Hematopoietic multipotent progenitor cell treated with erythropoietin and hydrocortisone succinate and interleukin-3 and kit ligand, for 17 days (in vitro differentiated cells): ENCODE measurements around the gene ABTB1.

Experiments used
- DNase-seq: peaks from one replicate; pipeline ENCODE4 v3.0.0-alpha.2; 2015; ENCODE audit warnings: low spot score

Gene ABTB1

DNA sequence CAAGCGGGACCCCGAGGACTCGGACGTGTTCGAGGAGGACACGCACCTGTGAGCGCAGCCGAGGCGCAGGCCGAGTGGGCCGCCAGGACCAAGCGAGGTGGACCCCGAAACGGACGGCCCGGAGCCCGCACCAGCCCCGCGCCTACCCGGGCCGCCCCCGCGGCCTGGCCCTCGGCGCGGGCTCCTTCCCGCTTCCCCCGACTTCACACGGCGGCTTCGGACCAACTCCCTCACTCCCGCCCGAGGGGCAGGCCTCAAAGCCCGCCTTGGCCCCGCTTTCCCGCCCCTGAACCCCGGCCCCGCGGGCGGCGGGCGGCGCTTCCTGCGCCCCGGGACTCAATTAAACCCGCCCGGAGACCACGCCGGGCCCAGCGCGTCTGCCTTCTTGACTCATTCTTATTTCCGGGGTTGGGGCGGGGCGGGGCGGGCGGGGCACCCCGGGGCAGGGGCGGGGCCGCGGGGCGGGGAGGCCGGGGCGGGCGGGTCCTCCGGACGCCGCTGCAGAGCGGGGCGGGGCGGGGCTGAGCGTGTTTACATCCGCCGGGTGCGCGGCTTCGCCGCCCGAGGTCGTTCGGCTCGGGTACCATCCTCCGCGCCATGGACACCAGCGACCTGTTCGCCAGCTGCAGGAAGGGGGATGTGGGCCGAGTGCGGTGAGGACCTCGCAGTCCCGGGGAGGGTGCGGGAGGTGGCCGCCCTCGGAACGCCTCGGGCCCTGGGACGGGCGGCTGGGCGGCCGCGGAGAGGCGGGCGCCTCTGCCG, at the start of gene ABTB1:
ABTB1 (plus strand) TSS at position 524 of the 762 bp plus-strand sequence; CDS start at position 598, 74 bp downstream.
- DNase-seq: peak; percentile 87

DNA sequence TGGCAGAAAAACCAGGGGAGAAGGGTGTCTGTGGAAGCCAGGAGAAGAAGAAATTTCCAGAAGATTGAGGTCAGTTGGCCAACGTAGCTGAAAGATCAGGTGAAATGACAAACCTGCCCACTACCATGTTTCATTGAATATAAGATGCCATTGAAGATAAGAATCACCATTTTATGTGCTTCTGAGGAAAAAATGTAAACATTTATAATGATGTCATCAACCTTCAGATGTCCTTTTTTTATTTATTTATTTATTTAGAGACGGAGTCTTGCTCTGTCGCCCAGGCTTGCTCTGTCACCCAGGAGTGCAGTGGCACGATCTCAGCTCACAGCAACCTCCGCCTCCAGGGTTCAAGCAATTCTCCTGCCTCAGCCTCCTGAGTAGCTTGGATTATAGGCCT, 48.7 kb upstream of the ABTB1 start:
- no peak for DNase-seq

DNA sequence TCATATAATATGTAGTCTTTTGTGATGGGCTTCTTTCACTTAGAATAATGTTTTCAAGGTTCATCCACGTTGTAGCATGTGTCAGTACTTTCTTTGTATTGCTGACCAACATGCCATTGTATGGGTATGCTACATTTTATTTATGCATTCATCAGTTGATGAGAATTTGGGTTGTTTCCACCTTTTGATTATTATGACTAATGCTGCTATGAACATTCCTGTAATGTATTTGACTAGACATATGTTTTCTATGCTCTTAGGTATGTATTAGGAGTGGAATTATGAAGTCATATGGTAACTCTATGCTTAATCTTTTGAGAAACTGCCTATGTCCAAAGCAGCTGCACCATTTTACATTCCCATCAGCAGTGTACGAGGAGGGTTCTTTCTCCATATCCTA, 46.9 kb upstream of the ABTB1 start:
- DNase-seq: no peak

DNA sequence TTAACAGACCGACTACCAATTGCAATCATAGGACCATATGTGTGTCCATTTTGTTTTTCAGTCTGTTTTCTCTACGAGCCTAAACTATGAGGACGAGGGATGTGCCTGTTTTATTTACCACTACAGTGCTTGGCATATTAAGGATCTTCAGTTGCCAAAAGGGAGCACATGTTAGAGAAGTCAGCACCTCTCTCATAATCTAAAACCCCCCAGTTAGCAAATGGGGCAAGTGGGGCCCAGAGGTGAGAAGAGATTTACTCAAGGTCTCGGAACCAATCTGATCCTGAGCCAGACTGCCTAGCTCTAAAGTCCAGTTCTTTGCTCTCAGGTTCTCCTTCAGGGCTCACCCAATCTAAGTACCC, 44.3 kb upstream of the ABTB1 start:
- no peak for DNase-seq

DNA sequence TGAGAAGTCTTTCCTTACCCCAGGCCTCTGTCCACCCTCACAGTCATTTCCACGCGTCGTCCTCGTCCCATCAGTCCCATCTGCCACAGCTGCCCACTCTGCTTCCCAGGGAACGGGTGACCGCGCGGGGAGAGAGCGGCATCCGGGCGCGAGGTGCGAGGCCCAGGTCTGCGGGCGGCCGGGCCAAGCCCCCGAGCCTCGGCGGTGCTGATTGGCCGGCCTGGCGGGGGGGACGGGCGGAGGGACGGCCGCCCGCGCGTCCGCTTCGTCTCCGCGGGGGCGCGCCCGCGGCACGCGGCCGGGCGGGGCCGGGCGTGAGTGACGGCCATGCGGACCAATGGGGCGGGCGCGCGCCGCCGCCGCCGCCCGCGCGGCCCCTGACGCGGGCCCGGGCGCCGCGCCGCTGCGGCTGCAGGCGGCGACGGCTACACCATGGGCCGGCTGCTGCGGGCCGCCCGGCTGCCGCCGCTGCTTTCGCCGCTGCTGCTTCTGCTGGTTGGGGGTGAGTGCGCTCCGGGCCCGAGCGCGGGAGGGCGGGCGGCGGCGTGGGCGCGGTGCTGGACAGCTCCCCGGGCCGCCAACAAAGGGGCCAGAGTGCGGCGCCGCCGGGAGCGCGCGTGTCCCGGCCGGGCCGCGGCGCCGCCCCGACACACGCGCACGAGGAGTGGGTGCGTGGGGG, 43.8 kb upstream of the ABTB1 start, which contains the start of gene PODXL2:
PODXL2 (plus strand) TSS at position 398 of the 679 bp plus-strand sequence; CDS start at position 433, 35 bp downstream.
- no peak for DNase-seq

DNA sequence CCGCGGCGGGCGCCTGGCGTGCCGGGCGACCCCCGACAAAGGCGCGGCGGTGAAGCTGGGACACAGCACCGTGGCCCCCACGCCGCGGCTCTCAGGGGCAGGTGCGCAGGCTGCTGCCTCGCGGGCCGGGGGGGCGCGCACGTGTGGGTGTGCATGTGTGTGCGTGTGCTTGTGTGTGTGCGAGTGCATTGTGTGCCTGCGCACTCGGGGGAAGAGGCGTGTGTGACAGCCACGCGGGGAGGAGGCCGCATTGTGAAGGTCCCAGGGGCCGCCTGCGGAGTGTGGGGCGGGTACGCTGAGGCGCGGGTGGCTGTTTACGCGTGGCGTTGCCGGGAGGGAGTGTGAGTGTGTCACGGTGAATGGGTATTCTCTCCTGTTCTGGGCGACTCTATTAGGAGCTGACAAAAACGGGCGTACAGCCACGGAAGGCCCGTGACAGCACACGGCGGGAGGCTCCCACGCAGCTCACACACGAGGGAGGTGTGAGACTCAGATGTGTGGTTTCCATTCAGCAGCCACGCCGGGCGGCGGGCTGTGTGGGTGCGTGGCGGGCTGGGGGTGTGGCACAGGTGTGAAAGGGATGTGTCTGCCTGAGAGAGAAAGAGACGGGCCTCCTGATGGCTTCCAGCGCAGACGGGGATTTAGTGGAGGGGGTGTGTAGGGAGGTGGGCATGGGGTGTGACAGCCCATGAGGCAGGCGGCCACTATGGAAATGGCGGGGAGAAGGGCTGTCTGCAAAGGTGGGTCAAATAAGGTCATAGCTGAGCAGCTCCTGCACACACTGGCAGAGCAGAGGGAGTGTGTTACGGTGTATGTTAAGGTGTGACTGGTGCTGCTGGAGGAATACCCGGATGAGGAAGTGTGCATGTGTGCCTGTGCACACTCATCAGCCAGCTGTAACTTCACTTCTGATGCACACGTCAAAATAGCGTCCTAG, 43.0 kb upstream of the ABTB1 start:
- no peak for DNase-seq

DNA sequence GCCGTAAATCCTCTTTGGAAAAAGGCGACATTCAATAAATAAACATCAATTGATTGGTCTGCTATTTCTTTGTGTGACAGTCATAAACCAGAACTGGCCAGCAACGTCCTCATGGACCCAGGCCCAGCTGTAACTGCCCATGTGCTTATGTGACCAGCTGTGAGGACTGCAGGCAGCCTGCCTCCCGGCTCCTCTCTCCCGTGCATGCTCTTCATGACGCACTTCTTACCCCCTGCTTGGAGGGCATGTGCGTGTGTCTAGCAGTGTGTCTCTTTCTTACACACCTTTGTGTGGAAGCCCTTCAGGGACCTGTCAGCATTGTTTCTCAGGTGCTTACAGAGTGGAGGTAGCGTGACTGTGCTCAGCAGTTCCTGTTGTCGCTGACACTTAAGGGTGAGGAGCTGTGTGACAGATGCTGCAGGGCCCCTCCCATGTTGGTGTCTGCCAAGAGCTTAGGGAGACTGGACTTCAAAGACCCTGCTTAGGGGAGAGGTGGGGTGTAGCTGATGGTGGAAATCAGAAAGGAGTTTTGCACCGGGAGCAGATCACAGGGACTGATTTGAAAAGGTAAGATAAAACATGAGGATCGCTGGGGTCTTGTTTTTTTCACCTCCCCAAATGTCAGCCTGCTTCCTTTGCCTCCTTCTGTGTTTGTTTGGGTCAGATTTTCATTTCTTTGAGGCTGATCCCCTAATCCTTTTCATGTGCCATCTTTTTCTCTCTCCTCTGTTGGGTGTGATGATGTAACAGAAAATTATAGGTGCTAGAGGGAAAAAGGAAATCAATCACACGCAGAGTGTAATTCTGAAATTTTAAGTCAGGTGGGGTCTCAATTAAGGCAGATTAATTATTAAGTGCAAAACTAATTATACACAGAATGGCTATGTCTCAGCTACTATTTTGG, 41.7 kb upstream of the ABTB1 start:
- DNase-seq: no peak

DNA sequence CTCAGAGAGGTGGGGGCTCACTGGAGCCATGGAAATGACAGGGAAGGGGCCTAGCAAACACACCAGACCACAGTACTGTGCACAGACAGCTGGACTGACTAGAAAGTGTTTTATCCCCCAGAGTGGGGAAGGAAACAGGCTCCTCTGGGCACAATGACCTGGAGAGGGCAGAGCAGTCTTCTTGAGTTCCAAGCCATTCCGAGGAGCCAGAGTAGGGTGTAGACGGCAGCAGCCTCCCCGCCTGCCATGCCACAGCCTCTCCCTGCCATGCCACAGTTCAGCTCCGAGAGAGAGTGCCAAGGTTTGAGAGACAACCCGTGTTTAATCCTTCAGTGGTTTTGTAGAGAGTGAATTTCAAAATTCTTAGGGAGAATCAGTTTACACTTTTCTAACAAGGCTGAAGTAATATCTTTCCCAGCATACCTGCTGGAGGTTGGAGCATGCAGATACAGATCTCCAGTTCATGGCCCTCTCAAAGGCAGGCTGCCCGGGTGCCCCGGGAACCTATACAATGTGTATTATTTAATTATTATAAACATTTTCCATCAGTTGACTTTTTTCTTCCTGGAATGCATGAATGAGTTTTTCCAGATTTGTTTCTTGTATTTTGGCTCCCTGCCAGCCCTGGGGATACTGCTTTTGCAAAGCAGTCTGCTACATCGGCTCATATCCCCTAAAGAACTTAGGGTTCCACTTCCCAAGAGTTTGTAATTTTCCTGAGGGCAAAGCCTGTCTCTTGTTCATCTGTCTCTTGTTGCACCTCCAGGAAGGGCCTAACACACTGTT, 40.5 kb upstream of the ABTB1 start:
- no peak for DNase-seq

DNA sequence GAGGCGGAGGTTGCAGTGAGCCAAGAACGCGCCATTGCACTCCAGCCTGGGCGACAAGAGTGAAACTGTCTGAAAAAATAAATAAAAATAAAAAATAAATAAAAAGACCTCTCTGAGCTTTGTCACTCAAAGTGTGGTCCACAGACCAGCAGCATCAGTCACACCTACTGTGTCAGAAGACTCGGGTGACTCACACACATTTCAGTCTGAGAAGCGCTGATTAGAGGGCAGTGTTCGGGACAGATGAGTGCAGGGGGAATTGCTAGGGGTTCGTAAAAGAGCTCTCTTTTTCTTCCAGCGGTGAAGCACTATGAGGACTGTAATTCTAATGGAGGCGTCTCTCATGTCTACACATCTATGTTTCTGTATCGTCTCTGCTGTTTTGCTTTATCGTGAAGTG, 38.1 kb upstream of the ABTB1 start:
- no peak for DNase-seq

DNA sequence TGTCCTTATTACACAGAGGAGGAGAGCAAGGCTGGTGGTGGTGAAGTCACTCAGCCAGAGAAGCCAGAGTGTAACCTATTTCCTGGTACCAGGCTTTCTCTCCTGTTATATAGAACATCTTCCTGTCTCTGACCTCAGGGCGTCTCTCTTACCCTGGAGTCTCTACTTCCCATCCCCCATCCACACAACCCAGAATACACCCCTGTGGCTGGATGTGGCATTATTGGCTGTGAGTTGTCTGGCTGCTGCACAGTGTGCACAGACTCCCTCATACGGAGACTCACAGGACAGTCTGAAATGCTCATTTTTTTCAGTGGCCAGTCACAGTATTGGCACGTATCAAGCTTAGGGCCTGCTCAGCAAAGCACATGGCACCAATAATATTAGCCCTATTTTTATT, 35.2 kb upstream of the ABTB1 start:
- DNase-seq: no peak

DNA sequence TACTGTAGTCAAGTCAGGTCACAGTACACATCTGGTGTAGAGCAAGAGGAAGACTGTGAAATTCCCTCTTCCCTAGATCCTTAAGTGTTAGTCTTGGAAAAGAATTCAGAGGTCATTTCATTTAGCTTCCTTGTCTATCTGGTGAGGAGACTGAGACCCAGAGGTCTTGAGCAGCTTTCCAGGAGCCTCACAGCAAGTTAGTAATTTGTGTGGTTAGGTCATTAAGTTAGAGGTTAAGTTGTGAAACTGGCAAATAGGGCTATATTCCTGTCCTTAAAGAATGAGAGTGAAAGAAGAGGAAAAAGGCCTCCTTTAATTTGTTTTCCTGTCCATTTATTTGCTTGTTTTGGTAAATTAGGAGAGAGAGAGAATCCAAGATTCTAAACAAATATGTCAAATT, 34.8 kb upstream of the ABTB1 start:
- DNase-seq: no peak

DNA sequence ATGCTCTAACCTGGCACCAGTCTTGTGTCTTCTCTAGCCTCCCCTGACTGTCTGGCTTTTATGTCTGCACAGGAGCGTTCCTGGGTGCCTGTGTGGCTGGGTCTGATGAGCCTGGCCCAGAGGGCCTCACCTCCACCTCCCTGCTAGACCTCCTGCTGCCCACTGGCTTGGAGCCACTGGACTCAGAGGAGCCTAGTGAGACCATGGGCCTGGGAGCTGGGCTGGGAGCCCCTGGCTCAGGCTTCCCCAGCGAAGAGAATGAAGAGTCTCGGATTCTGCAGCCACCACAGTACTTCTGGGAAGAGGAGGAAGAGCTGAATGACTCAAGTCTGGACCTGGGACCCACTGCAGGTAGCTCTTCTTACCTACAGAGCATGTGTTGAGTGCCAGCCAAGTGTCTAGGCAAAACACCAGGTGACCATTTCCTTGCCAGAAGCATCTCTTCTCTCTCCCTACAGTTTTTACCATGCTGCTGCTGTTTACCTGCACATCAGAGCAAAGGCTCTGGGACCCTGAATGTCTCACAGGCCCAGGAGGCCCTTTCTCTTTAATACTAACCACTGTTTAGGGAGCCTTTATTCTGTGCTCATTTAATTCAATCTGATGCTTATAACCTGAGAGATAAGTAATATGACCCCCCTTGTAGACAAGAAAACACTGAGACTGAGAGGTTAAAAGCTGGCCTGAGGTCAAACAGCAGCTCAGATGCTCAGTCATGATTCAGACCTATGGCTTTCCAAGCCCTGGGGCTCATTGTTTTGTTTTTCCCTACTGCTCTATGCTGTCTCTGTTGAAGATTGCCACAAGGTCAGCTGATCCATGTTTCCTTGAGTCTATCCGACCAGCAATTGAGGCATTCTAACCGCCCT, 33.3 kb upstream of the ABTB1 start:
- DNase-seq: no peak

DNA sequence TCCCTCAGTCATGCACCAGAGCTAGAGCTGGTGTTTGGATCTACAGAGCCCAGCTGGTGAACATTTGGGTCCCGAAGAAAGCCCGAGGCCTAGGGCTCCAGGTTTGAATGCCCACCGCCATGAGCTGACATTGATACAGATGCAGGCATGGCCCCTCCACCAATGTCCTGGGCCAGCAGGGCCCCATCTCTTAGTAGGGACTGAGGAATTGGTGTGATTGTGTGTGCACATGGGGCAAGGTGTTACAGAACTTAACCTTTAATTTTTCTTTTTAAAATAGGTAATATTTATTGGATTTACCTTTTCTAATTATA, 32.8 kb upstream of the ABTB1 start:
- DNase-seq: no peak

DNA sequence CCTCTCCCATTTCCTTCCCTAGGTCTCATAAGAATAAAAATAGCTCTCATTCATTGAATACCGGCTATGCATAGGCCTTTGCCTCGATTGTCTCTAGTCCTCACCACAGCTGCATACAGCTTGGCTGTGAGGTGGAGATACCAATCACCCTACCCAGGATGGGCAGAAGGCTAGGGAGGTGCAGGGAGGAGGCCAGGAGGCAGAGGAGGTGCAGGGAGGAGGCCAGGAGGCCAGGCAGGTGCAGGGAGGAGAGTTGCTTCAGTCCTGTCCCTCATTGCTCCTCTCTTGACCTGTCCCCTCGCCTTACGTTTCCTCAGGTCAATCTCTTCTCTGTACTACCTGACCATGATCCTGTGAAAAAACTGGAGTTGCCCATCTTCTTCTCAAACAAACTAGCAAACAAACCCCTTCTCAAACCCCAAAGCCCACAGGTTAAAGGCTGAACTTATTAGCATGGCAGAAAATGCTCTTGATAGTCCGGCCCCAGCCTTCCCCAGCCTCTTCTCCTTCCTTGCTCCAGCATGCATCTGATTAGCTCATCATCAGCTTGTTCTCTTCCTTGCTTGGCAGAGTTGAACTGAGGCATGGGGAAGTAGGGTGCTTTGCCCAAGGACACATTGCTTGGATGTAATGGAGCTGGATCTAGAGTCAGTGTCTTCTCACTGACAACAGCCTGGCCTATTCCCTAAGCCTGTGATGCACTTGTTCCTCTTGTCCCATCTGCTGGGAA, 27.9 kb upstream of the ABTB1 start:
- DNase-seq: no peak

DNA sequence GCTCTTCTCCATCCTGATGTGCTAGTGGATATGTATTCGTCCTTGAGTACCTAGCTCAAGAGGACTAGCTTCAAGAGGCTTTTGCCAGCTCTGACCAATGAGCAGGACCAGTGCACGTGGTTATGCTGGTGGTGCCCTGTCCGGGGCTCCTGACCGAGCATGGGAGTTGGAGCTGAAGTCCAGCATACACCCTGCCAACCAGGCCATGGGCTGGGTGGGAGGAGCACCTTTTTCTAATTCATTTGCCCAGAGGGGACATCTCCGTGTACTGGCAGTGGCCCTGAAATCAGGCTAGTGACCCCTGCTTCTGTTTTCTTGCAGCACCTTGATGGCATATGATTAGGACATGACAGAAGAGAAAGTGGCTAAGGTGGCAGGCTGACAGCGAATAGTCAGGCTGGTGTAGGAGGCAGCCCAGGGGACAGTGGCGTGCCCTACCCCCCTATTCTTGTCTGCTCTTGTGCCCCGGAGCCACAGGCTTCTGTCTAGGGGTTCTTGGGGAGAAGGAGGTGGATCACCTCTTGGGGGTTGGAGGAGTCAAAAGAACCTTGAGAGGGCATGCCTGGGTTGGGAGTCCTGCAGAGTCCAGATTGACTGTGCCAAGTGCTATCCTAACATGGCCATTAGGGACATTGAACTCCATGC, 27.3 kb upstream of the ABTB1 start:
- DNase-seq: no peak

DNA sequence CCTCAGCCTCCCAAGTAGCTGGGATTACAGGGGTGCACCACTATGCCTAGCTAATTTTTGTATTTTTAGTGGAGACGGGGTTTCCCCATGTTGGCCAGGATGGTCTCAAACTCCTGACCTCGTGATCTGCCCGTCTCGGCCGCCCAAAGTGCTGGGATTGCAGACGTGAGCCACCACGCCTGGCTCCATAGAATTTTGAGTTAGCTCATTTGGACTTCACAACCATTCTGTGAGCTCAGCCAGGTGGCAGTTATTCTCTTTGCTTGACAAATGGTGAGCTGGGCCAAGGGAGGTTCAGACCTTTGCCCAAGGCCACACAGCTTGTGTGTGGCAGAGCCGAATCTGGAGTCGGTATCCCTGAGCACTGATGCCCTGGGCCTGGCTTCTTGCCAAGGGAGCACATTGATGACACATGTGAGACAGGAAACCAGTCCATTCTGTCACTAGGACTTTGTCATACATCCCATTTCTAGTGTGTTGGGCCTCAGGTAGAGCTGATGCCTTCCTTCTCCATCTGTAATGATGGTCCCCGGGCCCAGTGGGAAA, 26.2 kb upstream of the ABTB1 start:
- no peak for DNase-seq

DNA sequence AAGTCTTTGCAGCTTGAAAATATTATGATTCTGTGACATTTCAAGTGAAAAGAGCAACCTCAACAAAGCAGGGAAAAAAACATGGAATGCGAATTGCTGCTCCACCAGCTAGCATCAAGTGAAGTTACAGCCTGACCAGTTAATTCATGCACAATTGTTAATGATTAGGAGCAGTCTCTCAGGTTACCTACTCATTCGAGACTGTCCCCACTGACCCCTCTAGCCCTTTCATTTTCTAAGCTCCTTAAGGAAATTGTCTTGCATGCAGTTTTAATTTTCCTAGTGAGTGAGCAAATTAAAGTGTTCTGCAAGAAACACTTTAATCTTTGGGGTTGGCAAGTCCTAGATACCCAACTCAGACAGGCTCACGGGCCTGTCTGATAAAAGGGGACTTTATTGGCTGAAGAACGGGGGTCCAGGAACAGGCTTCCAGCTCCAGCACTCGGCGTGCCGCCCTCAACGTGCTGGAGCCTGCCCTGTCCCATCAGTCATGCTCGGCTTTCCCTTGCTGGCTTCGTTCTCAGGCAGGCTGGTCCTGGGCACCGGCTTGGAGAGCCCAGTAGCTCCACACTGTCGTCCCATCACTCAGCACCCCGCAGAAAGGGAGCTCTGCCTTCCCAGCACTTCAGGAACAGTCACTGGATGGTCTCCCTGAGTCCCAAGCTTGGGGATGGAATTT, 25.4 kb upstream of the ABTB1 start:
- no peak for DNase-seq

DNA sequence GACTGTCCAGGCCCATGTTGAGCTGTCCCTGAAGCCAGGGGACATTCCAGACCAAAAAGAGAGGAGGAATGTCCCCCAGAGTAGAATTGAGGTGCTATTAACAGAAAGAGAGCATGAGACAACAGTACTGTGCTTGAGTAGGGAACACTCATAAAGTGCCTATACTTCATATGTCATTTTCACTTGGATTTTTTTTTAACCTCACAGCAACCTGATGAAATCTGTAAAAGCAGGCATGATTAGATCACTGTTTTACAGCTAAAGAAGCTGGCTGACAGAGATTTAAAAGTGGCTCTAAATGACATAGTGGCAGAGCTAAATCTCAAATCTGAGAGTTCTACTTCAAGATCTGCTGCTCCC, 24.9 kb upstream of the ABTB1 start:
- DNase-seq: no peak
